Endothelial cell of umbilical vein (primary cell): ENCODE results near the gene P2RX1. TPM values are rescaled to one million over a fixed set of nuclear protein-coding genes. Genes with fewer than 3 reads are reported as not detected.

Experiments used
- BruUV-seq: library from RNA; stranded (reverse); fragments of 400-500 nt; replicated peaks from 2 replicates; lab custom pipeline; 2021; lab: Mats Ljungman, UMichigan
- CTCF ChIA-PET: fragments of 300-600, 350-600 bp; sonication (Branson Sonifier 250); formaldehyde crosslinking; loops from one replicate; lab custom pipeline; 2021; ENCODE audit warnings: antibody characterized with exemption, inconsistent platforms; lab: Charles Lee
- POLR2A ChIA-PET: fragments of 300-600, 350-600 bp; sonication (Branson Sonifier 250); formaldehyde crosslinking; loops from one replicate; lab custom pipeline; 2021; ENCODE audit warnings: antibody characterized with exemption, inconsistent platforms; lab: Charles Lee
- DNase-seq: peaks from one replicate; pipeline ENCODE4 v3.0.0-alpha.2; 2011; ENCODE audit warnings: low read depth, low spot score
- FAIRE-seq: peaks from 2 replicates; lab custom pipeline; 2011; peaks lifted over from hg19 to GRCh38; lab: Jason Lieb, UNC
- H2AFZ ChIP-seq: 2 replicates; pipeline ENCODE4 v1.6.0; 2012; ENCODE audit warnings: low read depth, low read length, control low read depth, inconsistent platforms
- H3K27ac ChIP-seq: 2 replicates; pipeline ENCODE4 v1.5.1; 2011; ENCODE audit warnings: low read depth, mild to moderate bottlenecking, control low read depth, low read length, moderate library complexity; ENCODE audit not compliant: insufficient read depth
- H3K27me3 ChIP-seq, 2 experiments: 2 replicates each; pipeline versions ENCODE4 v1.6.0 to v1.6.1; 2011; ENCODE audit warnings: low read length in 2 of 2, mixed read lengths in 1 of 2; ENCODE audit not compliant: control insufficient read depth in 2 of 2, insufficient read depth in 2 of 2
- H3K36me3 ChIP-seq, 2 experiments: 2 replicates in 1 of 2; 3 replicates in 1 of 2; pipeline ENCODE4 v1.5.1; 2011; ENCODE audit warnings: low read length in 2 of 2, mild to moderate bottlenecking in 1 of 2, moderate library complexity in 1 of 2; ENCODE audit not compliant: control insufficient read depth in 2 of 2, insufficient read depth in 2 of 2; ENCODE audit errors: extremely low read depth in 1 of 2
- H3K4me1 ChIP-seq: 3 replicates; pipeline ENCODE4 v1.5.1; 2011; ENCODE audit warnings: mild to moderate bottlenecking, low read length; ENCODE audit not compliant: control insufficient read depth, insufficient read depth; ENCODE audit errors: extremely low read depth
- H3K4me2 ChIP-seq: 2 replicates; pipeline ENCODE4 v1.6.1; 2011; ENCODE audit warnings: low read length, control low read depth, mixed read lengths; ENCODE audit not compliant: insufficient read depth
- H3K4me3 ChIP-seq, 3 experiments: fragments of 200-600 bp in 1 of 3; sonication (generic), shearing (Covaris generic) in 1 of 3; replicated peaks in 1 of 3; 2 replicates each; pipeline ENCODE4 v1.5.1; 2011 to 2016; ENCODE audit warnings: control low read depth in 3 of 3, low read length in 3 of 3, mild to moderate bottlenecking in 2 of 3, inconsistent platforms in 1 of 3, low read depth in 1 of 3, moderate library complexity in 1 of 3; ENCODE audit not compliant: insufficient read depth in 1 of 3
- H3K79me2 ChIP-seq: 2 replicates; pipeline ENCODE4 v1.6.0; 2012; ENCODE audit warnings: low read length, inconsistent platforms; ENCODE audit not compliant: control insufficient read depth, insufficient read depth
- H3K9ac ChIP-seq: replicated peaks from 2 replicates; pipeline ENCODE3; 2011; ENCODE audit warnings: low read length, control low read depth; ENCODE audit not compliant: insufficient read depth; ENCODE audit errors: extremely low read depth
- H3K9me1 ChIP-seq: replicated peaks from 3 replicates; pipeline ENCODE4 v1.6.0; 2011; ENCODE audit warnings: mild to moderate bottlenecking, low read length; ENCODE audit not compliant: control insufficient read depth, insufficient read depth; ENCODE audit errors: extremely low read depth
- H3K9me3 ChIP-seq: replicated peaks from 2 replicates; pipeline ENCODE4 v1.5.1; 2012; ENCODE audit warnings: low read length, inconsistent platforms; ENCODE audit not compliant: control insufficient read depth, insufficient read depth
- H4K20me1 ChIP-seq: replicated peaks from 2 replicates; pipeline ENCODE3; 2011; ENCODE audit warnings: mild to moderate bottlenecking, low read length; ENCODE audit not compliant: control insufficient read depth, insufficient read depth; ENCODE audit errors: extremely low read depth
- CTCF ChIP-seq, 2 donors: IDR thresholded peaks; 1 replicate in 1 of 2; 2 replicates in 1 of 2; pipeline ENCODE4 v1.5.1; 2011; ENCODE audit warnings: low read length in 2 of 2, mild to moderate bottlenecking in 2 of 2, moderate library complexity in 2 of 2, control low read depth in 1 of 2, inconsistent platforms in 1 of 2, low read depth in 1 of 2; ENCODE audit not compliant: insufficient read depth in 1 of 2; ENCODE audit errors: extremely low read depth in 1 of 2
- EZH2 ChIP-seq: IDR thresholded peaks from 2 replicates; pipeline ENCODE4 v1.6.1; 2012; ENCODE audit warnings: borderline replicate concordance, low read depth, mild to moderate bottlenecking, moderate library complexity, low read length, inconsistent platforms; ENCODE audit not compliant: severe bottlenecking
- FOS ChIP-seq: IDR thresholded peaks from 2 replicates; pipeline ENCODE4 v1.6.1; 2011; ENCODE audit warnings: mild to moderate bottlenecking, low read length, moderate library complexity, borderline replicate concordance; ENCODE audit not compliant: insufficient read depth
- GATA2 ChIP-seq: IDR thresholded peaks from 2 replicates; pipeline ENCODE4 v1.7.0; 2011; ENCODE audit warnings: low read depth, mild to moderate bottlenecking, moderate library complexity, mixed read lengths, low read length; ENCODE audit not compliant: insufficient read length, insufficient read depth
- JUN ChIP-seq: IDR thresholded peaks from 2 replicates; pipeline ENCODE4 v1.6.1; 2011; ENCODE audit warnings: borderline replicate concordance, low read depth; ENCODE audit not compliant: insufficient read length, insufficient read depth
- MAX ChIP-seq: IDR thresholded peaks from 2 replicates; pipeline ENCODE4 v1.6.1; 2011; ENCODE audit not compliant: insufficient read depth, insufficient read length
- MYC ChIP-seq: IDR thresholded peaks from one replicate; pipeline ENCODE4 v1.6.1; 2011; ENCODE audit warnings: mild to moderate bottlenecking, low read depth, low read length
- POLR2A ChIP-seq: IDR thresholded peaks from 2 replicates; pipeline ENCODE4 v1.6.1; 2012; ENCODE audit warnings: low read depth, mild to moderate bottlenecking, control low read depth, low read length
- POLR2AphosphoS5 ChIP-seq: IDR thresholded peaks from 2 replicates; pipeline ENCODE4 v1.6.1; 2012; ENCODE audit warnings: low read depth, mild to moderate bottlenecking, control low read depth, low read length, moderate library complexity; ENCODE audit not compliant: insufficient read depth
- dilution Hi-C: fragments of 300-500 bp; cut with MboI; formaldehyde crosslinking; loops from one replicate; pipeline ENCODE4 v1.15.0; 2019; ENCODE audit warnings: low sequenced_read_pairs; ENCODE audit not compliant: extremely low pct_ligation_motif_present
- intact Hi-C: fragments of 100-400 bp; cut with micrococcal nuclease; formaldehyde crosslinking; loops from one replicate; pipeline ENCODE4 v1.10.0; 2022
- polyA plus RNA-seq, 4 experiments: library from polyadenylated mRNA; depleted of rRNA in 3 of 4; stranded (reverse) in 3 of 4; unstranded in 1 of 4; fragments of >200 nt; gene quantifications; 2 replicates each; pipeline versions ENCODE4 v1.2.1 to v1.2.3, GENCODE V29; 2011 to 2012; ENCODE audit warnings: missing spikeins in 1 of 4
- total RNA-seq: library from RNA; stranded (reverse); gene quantifications from 2 replicates; pipeline ENCODE4 v1.2.3, GENCODE V29; 2021

The P2RX1 gene
- total and polyA plus RNA-seq, 2 donors (not counting 3 experiments of a cell fraction or from before 2014, with no cell fraction given) = not detected

GRCh38 chr17:3909257-3909656 is 7.0 kb downstream of the P2RX1 start:
- BruUV-seq = no TSS peak
- intact Hi-C loops (no loop called here), dilution Hi-C loops (no loop called here)
- TF ChIP-seq POLR2AphosphoS5 = no peak
- TF ChIP-seq POLR2A = no peak
- no peak for TF ChIP-seq MAX
- no peak for TF ChIP-seq JUN
- no peak for TF ChIP-seq FOS
- TF ChIP-seq EZH2 = no peak
- TF ChIP-seq MYC = no peak
- TF ChIP-seq GATA2 = no peak
- no peak for TF ChIP-seq CTCF (IDR thresholded peaks at IDR 0.05; ENCODE audit: extremely low read depth in 1 of 2, insufficient read depth in 1 of 2, low read depth in 1 of 2, low read length in 2 of 2)
- Histone ChIP-seq H3K4me3 (no peak overlapping the region), H3K36me3 (no peaks in the 10 kb centered on the region), H3K27me3 (no peaks in the 10 kb centered on the region), H4K20me1 (no peaks in the 10 kb centered on the region), H3K27ac (no peak overlapping the region), H3K4me1 (no peaks in the 10 kb centered on the region), H3K4me2 (no peak overlapping the region), H3K79me2 (no peaks in the 10 kb centered on the region), H2AFZ (no peak overlapping the region), H3K9me1 (no peaks in the 10 kb centered on the region), H3K9me3 (no peaks in the 10 kb centered on the region), H3K9ac (no peak overlapping the region)
- ChIA-PET POLR2A (no interaction called here), CTCF (no interaction called here)
- DNase-seq (no peak), FAIRE-seq (no peak)
